K562 (cell line): ENCODE results near the gene IGF2R. TPM values are rescaled to one million over a fixed set of nuclear protein-coding genes. Genes with fewer than 3 reads are reported as not detected.

ENCODE experiments used
- ARID2 ChIP-seq: fragments of 450-650 bp; IDR thresholded peaks from 2 replicates; pipeline ENCODE4 v1.6.1; 2017; ENCODE audit warnings: antibody characterized with exemption, mild to moderate bottlenecking
- BHLHE40 ChIP-seq: IDR thresholded peaks from 2 replicates; pipeline ENCODE4 v1.6.1; 2011; ENCODE audit warnings: low read length, improper control_type of control experiment
- ELF1 ChIP-seq: fragments of 200-800 bp; sonication (Bioruptor generic); IDR thresholded peaks from 2 replicates; pipeline ENCODE4 v1.6.1; 2016; ENCODE audit warnings: missing genetic modification characterization, missing compliant biosample characterization
- FIP1L1 ChIP-seq: fragments of 200-400 bp; formaldehyde crosslinking; IDR thresholded peaks from 2 replicates; pipeline ENCODE4 v1.6.1; 2018; ENCODE audit warnings: mild to moderate bottlenecking, low read depth, low read length; ENCODE audit not compliant: poor library complexity, severe bottlenecking
- HCFC1 ChIP-seq: IDR thresholded peaks from 2 replicates; pipeline ENCODE4 v1.6.1; 2012; ENCODE audit warnings: low read depth, low read length, improper control_type of control experiment
- HSF4 ChIP-seq: fragments of 250-450 bp; sonication (Bioruptor Pico); IDR thresholded peaks from 2 replicates; pipeline ENCODE4 v2.1.2; 2022; ENCODE audit warnings: mild to moderate bottlenecking, moderate library complexity, borderline replicate concordance
- JUNB ChIP-seq: fragments of 450-650 bp; formaldehyde crosslinking; conservative IDR thresholded peaks from 2 replicates; pipeline ENCODE4 v1.4.0; 2020; ENCODE audit warnings: mild to moderate bottlenecking
- L3MBTL2 ChIP-seq: fragments of 450-650 bp; IDR thresholded peaks from 2 replicates; pipeline ENCODE4 v1.6.1; 2016; ENCODE audit warnings: mild to moderate bottlenecking, moderate library complexity
- NFATC3 ChIP-seq: fragments of 450-650 bp; IDR thresholded peaks from 2 replicates; pipeline ENCODE4 v1.6.1; 2017; ENCODE audit warnings: mild to moderate bottlenecking
- NFXL1 ChIP-seq: fragments of 450-650 bp; formaldehyde crosslinking; IDR thresholded peaks from 2 replicates; pipeline ENCODE4 v1.4.0; 2021; ENCODE audit warnings: mild to moderate bottlenecking
- PCBP2 ChIP-seq: fragments of 200-400 bp; formaldehyde crosslinking; IDR thresholded peaks from 2 replicates; pipeline ENCODE4 v1.6.1; 2018; ENCODE audit warnings: low read length, low read depth, mild to moderate bottlenecking, moderate library complexity; ENCODE audit not compliant: poor library complexity, severe bottlenecking
- RAD51 ChIP-seq: fragments of 450-650 bp; IDR thresholded peaks from 2 replicates; pipeline ENCODE4 v1.7.1; 2016; ENCODE audit warnings: low read depth, mild to moderate bottlenecking, borderline replicate concordance
- SIX5 ChIP-seq, 2 experiments: IDR thresholded peaks; 2 replicates each; pipeline ENCODE4 v1.6.1; 2011; ENCODE audit warnings: low read length in 2 of 2, borderline replicate concordance in 1 of 2, low read depth in 1 of 2, mild to moderate bottlenecking in 1 of 2, moderate library complexity in 1 of 2; ENCODE audit not compliant: insufficient read depth in 1 of 2
- SMARCA4 ChIP-seq: fragments of 450-650 bp; IDR thresholded peaks from 2 replicates; pipeline ENCODE4 v1.6.1; 2016
- SMARCB1 ChIP-seq: IDR thresholded peaks from 2 replicates; pipeline ENCODE4 v1.6.1; 2011; ENCODE audit warnings: improper control_type of control experiment, low read depth; ENCODE audit not compliant: insufficient read length
- SMARCC2 ChIP-seq: fragments of 450-650 bp; IDR thresholded peaks from 2 replicates; pipeline ENCODE4 v1.6.1; 2017; ENCODE audit warnings: antibody characterized with exemption, moderate library complexity, mild to moderate bottlenecking, low read depth
- SREBF2 ChIP-seq: sonication (generic); formaldehyde crosslinking; IDR thresholded peaks from 2 replicates; pipeline ENCODE4 v1.4.0; 2020; ENCODE audit warnings: mild to moderate bottlenecking, missing genetic modification reagents
- SRSF7 ChIP-seq: fragments of 200-400 bp; formaldehyde crosslinking; optimal IDR thresholded peaks from 2 replicates; pipeline ENCODE3; 2017; ENCODE audit warnings: mild to moderate bottlenecking, low read depth, low read length
- TCF3 ChIP-seq: sonication (generic); formaldehyde crosslinking; IDR thresholded peaks from 2 replicates; pipeline ENCODE4 v1.4.0; 2020; ENCODE audit warnings: mild to moderate bottlenecking, missing genetic modification reagents
- TCF7L2 ChIP-seq: fragments of 150-350 bp; IDR thresholded peaks from 2 replicates; pipeline ENCODE4 v1.6.1; 2016; ENCODE audit warnings: low read depth, mild to moderate bottlenecking, low read length, moderate library complexity
- ZNF354B ChIP-seq: fragments of 250-450 bp; sonication (Bioruptor Pico); IDR thresholded peaks from 2 replicates; pipeline ENCODE4 v1.4.0; 2020
- ZNF778 ChIP-seq: fragments of 450-650 bp; formaldehyde crosslinking; IDR thresholded peaks from 2 replicates; pipeline ENCODE4 v1.4.0; 2020; ENCODE audit warnings: mild to moderate bottlenecking, moderate library complexity
- polyA plus RNA-seq, 8 experiments: library from polyadenylated mRNA; depleted of rRNA in 4 of 8; stranded (reverse) in 5 of 8; unstranded in 3 of 8; fragments of >200 nt; fragmentation: Nextera tagmentation in 2 of 8; fragmentation: Illumina TruSeq in 1 of 8; extraction: Ambion mirVana in 2 of 8; extraction: Trizol in 1 of 8; gene quantifications; 2 replicates each; pipeline versions ENCODE4 v1.2.1 to v1.2.3, GENCODE V29; 2011 to 2014; ENCODE audit warnings: inconsistent platforms in 1 of 8, missing spikeins in 1 of 8
- total RNA-seq, 7 experiments: library from RNA; depleted of rRNA in 6 of 7; stranded (reverse); fragments of >200 nt in 6 of 7; fragmentation: Illumina TruSeq in 2 of 7; extraction: Trizol in 2 of 7; gene quantifications; 2 replicates each; pipeline versions ENCODE4 v1.2.1 to v1.2.3, GENCODE V29; 2011 to 2021; ENCODE audit warnings: low replicate concordance in 1 of 7
- TF ChIP-seq, protein P1 (sequence below): fragments of 250-450 bp; sonication (Bioruptor Pico); IDR thresholded peaks from 2 replicates; pipeline ENCODE4 v1.4.0; 2020; ENCODE audit warnings: mild to moderate bottlenecking, moderate library complexity
- TF ChIP-seq, protein P2 (sequence below), 2 experiments: IDR thresholded peaks; 2 replicates each; pipeline ENCODE4 v1.6.1; 2011; ENCODE audit warnings: borderline replicate concordance in 1 of 2, control low read depth in 1 of 2, low read depth in 1 of 2, low read length in 1 of 2, mild to moderate bottlenecking in 1 of 2, mixed read lengths in 1 of 2, moderate library complexity in 1 of 2; ENCODE audit not compliant: insufficient read depth in 1 of 2, insufficient read length in 1 of 2, poor library complexity in 1 of 2, severe bottlenecking in 1 of 2; ENCODE audit errors: extremely low read depth in 1 of 2

Gene IGF2R
- total and polyA plus RNA-seq, 9 of the 15 experiments (the other 6 are each of a cell fraction or from before 2014, with no cell fraction given): 3.5 to 92.3 (median 34.5) TPM

DNA sequence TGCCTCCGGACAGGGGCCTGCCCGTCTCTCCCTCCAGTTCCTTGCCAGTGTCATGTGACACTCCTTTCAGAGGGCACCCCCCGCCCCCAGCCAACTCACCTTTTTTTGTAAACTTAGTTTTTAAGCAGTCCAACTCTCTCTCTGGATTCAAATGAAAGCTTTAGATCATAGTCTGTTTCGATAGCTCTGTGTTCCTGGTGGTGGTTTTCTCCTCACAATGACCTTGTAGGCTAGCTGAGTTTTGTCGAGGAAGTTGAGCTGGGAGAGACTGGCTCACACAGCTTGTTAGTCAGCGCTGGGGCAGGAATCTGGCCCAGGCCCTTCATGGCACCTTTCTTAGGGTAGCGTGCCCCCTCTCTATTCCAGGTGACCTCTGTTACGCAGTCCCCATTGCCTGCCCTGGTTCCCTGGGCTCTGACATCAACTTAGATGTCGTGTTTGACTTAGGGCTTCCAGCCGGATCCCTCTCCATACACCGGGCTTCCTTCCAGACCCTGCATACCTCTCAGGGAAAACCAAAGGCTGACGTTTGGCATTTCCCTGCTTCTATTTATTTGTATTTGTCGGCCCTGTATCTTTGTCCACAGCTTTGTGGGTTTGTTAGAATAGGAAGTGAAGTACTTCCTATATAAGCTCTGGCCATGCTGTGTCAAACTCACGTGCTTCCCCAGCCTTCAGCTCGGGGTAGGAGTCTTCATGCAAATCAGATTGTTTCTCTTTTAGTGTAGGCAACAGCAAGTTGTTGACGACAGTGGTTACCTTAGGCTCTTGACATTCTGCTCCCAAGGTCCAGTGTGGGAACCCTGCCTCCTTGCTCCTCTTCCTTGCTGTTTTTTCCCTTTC is 12.7 kb downstream of the IGF2R start (continued):
- TF ChIP-seq, protein P1, sequence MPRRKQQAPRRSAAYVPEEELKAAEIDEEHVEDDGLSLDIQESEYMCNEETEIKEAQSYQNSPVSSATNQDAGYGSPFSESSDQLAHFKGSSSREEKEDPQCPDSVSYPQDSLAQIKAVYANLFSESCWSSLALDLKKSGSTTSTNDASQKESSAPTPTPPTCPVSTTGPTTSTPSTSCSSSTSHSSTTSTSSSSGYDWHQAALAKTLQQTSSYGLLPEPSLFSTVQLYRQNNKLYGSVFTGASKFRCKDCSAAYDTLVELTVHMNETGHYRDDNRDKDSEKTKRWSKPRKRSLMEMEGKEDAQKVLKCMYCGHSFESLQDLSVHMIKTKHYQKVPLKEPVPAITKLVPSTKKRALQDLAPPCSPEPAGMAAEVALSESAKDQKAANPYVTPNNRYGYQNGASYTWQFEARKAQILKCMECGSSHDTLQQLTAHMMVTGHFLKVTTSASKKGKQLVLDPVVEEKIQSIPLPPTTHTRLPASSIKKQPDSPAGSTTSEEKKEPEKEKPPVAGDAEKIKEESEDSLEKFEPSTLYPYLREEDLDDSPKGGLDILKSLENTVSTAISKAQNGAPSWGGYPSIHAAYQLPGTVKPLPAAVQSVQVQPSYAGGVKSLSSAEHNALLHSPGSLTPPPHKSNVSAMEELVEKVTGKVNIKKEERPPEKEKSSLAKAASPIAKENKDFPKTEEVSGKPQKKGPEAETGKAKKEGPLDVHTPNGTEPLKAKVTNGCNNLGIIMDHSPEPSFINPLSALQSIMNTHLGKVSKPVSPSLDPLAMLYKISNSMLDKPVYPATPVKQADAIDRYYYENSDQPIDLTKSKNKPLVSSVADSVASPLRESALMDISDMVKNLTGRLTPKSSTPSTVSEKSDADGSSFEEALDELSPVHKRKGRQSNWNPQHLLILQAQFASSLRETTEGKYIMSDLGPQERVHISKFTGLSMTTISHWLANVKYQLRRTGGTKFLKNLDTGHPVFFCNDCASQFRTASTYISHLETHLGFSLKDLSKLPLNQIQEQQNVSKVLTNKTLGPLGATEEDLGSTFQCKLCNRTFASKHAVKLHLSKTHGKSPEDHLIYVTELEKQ (CRISPR knock-in tag): no peak
- TF ChIP-seq ZNF778 (no peak), ARID2 (no peak), HSF4 (CRISPR knock-in tag) (no peak), SREBF2 (no peak), NFATC3 (no peak), PCBP2 (no peak), SIX5 (IDR thresholded peaks at IDR 0.05; ENCODE audit: borderline replicate concordance in 1 of 2, insufficient read depth in 1 of 2, low read depth in 1 of 2, low read length in 2 of 2) (no peak), TCF3 (CRISPR knock-in tag) (0 out of 2 replicates have a peak, but pooled peaks have one; percentile 15), SMARCB1 (no peak), L3MBTL2 (peak; percentile 65), TCF7L2 (no peak), FIP1L1 (no peak), ZNF354B (CRISPR knock-in tag) (no peak), SMARCC2 (no peak), ELF1 (tag) (peak; percentile 71; the same call in 1 of the 2 replicates), SMARCA4 (0 out of 2 replicates have a peak, but pooled peaks have one; percentile 14), NFXL1 (CRISPR knock-in tag) (no peak), RAD51 (peak; percentile 52; the same call in 1 of the 2 replicates), HCFC1 (no peak), SRSF7 (no peak), JUNB (no peak), BHLHE40 (peak; percentile 98)
- TF ChIP-seq, protein P2, sequence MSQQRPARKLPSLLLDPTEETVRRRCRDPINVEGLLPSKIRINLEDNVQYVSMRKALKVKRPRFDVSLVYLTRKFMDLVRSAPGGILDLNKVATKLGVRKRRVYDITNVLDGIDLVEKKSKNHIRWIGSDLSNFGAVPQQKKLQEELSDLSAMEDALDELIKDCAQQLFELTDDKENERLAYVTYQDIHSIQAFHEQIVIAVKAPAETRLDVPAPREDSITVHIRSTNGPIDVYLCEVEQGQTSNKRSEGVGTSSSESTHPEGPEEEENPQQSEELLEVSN (IDR thresholded peaks at IDR 0.05; ENCODE audit: borderline replicate concordance in 1 of 2, extremely low read depth in 1 of 2, insufficient read depth in 1 of 2, insufficient read length in 1 of 2, low read depth in 1 of 2, low read length in 1 of 2, poor library complexity in 1 of 2, severe bottlenecking in 1 of 2): peak in 1 of 2 experiments; percentile 30
